Heart right ventricle (tissue), 16 donors: Measurements from ENCODE around the gene MORN3. TPM values are rescaled to one million over a fixed set of nuclear protein-coding genes. Genes with fewer than 3 reads are reported as not detected.

ENCODE experiments used
- ATAC-seq, 8 donors: fragments of 200-7000 bp; cut with Tn5 transposase; one replicate each; pipeline ENCODE4 v1.9.1; 2020; ENCODE audit warnings: mild to moderate bottlenecking in 8 of 8, moderate library complexity in 8 of 8, moderate number of reproducible peaks in 1 of 8
- DNase-seq, 2 donors: peaks; one replicate each; pipeline ENCODE4 v3.0.0-alpha.2; 2020
- H3K27ac ChIP-seq, 10 donors: fragments of 200-600 bp; sonication (generic) in 2 of 10; one replicate each; pipeline versions ENCODE4 v1.5.0 to v1.8.0; 2020 to 2022; ENCODE audit warnings: mild to moderate bottlenecking in 3 of 10
- H3K27me3 ChIP-seq, 7 donors: fragments of 200-600 bp; one replicate each; pipeline ENCODE4 v1.8.0; 2021 to 2022; ENCODE audit warnings: mild to moderate bottlenecking in 2 of 7
- H3K36me3 ChIP-seq, 9 donors: fragments of 200-600 bp; sonication (generic) in 1 of 9; one replicate each; pipeline versions ENCODE4 v1.5.0 to v1.8.0; 2020 to 2022; ENCODE audit warnings: mild to moderate bottlenecking in 2 of 9
- H3K4me1 ChIP-seq, 9 donors: fragments of 200-600 bp; sonication (generic) in 1 of 9; one replicate each; pipeline versions ENCODE4 v1.5.0 to v1.8.0; 2020 to 2022; ENCODE audit warnings: mild to moderate bottlenecking in 4 of 9
- H3K4me3 ChIP-seq, 10 donors: fragments of 200-600 bp; sonication (generic) in 2 of 10; one replicate each; pipeline versions ENCODE4 v1.5.0 to v1.8.0; 2020 to 2022; ENCODE audit warnings: mild to moderate bottlenecking in 7 of 10, moderate library complexity in 2 of 10
- H3K9me3 ChIP-seq, 11 donors: fragments of 200-600 bp in 10 of 11; sonication (generic) in 2 of 11; one replicate each; pipeline versions ENCODE4 v1.5.0 to v1.8.0; 2013 to 2022; ENCODE audit warnings: mild to moderate bottlenecking in 2 of 11, control low read depth in 1 of 11, moderate library complexity in 1 of 11
- WGBS, 2 donors: extraction: QIAGEN DNeasy Blood & Tissue Kit; methylation state at CpG; one replicate each; pipeline ENCODE4 v1.1.7; 2013; ENCODE audit warnings: inconsistent platforms in 1 of 2; 5-methylcytosine and 5-hydroxymethylcytosine counted together
- intact Hi-C, 10 donors: fragments of 100-400 bp; cut with DNase I; formaldehyde crosslinking; loops; one replicate each; pipeline versions ENCODE4 v1.11.1 to v1.14.2; 2022
- polyA plus RNA-seq, 2 donors: library from polyadenylated mRNA; stranded (reverse); fragments of 200-250 nt; gene quantifications; one replicate each; pipeline ENCODE4 v1.2.3, GENCODE V29; 2013
- total RNA-seq, 10 donors: library from RNA; stranded (reverse); fragmentation: NEBNext Ultra II Directional in 3 of 10; extraction: Animal tissue kit (Norgen Biotek cat#: 25700) in 3 of 10; gene quantifications; one replicate each; pipeline versions ENCODE4 v1.2.1 to v1.2.4, GENCODE V29; 2021 to 2023
- TF ChIP-seq, protein P1 (sequence below), 9 donors: fragments of 200-600 bp; sonication (generic) in 2 of 9; IDR thresholded peaks; one replicate each; pipeline versions ENCODE4 v1.5.0 to v1.8.0; 2021 to 2022; ENCODE audit warnings: antibody characterized with exemption in 9 of 9, mild to moderate bottlenecking in 5 of 9, moderate library complexity in 1 of 9
- donor health status: Arrhythmogenic right ventricular cardiomyopathy.
- donor health status: ischemic (EF 13 %, LVEDD 7.1; RV severe dilation, severe dysfunction).
- donor health status: healthy with polysubstance abuse.
- donor health status: DM: no; HTN: yes; CAD: no.
- donor health status: DM: no; HTN: no; CAD: no.
- donor health status: ischemic (EF 25% LVEDD 6.9; RV normal size, moderate dysfunction).
- donor health status: ischemic (EF 25% LVEDD 5.7; RV mildly dilated, moderate dysfunction).
- donor health status: healthy.
- donor health status: DM: yes; HTN: yes; CAD: no.
- donor health status: Ischemic cardiomyopathy.
- donor health status: ischemic (EF 35%, LVEDD 5.7; RV mildly dilated, moderate dysfunction).
- donor health status: nonischemic (EF 11% LVEDD 7.7; RV severe dilation, severe dysfunction).
- donor health status: DM: yes; HTN: yes; CAD: no.
- donor health status: PGD.
- donor health status: ischemic (EF 29% LVEDD 5.4; RV normal size, mild dysfunction).
- donor health status: nonischemic (EF 23%, LVEDD 6.1; RV moderate dilation, normal function).

Gene MORN3
- total and polyA plus RNA-seq, 12 donors: 0.15 to 0.28 (median 0.18) TPM; not detected in 5

DNA sequence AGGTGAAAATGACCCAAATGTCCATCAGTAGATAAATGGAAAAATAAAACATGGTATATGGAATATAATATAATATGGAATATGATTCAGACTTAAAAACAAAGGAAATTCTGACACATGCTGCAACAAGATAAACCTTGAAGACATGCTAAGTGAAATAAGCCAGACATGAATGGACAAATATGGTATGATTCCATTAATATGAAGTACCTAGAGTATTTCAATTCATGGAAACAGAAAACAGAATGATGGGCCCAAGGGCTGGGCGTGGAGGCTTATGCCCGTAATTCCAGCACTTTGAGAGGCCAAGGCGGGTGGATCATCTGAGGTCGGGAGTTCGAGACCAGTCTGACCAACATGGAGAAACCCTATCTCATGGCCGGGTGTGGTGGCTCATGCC is 65.9 kb downstream of the MORN3 start:
- ATAC-seq (no peak), DNase-seq (no peak)
- Histone ChIP-seq H3K9me3 (no peaks in the 10 kb centered on the region), H3K27ac (no peak overlapping the region), H3K4me3 (no peak overlapping the region), H3K4me1 (no peaks in the 10 kb centered on the region), H3K27me3 (no peaks in the 10 kb centered on the region), H3K36me3 (no peaks in the 10 kb centered on the region)
- TF ChIP-seq, protein P1, sequence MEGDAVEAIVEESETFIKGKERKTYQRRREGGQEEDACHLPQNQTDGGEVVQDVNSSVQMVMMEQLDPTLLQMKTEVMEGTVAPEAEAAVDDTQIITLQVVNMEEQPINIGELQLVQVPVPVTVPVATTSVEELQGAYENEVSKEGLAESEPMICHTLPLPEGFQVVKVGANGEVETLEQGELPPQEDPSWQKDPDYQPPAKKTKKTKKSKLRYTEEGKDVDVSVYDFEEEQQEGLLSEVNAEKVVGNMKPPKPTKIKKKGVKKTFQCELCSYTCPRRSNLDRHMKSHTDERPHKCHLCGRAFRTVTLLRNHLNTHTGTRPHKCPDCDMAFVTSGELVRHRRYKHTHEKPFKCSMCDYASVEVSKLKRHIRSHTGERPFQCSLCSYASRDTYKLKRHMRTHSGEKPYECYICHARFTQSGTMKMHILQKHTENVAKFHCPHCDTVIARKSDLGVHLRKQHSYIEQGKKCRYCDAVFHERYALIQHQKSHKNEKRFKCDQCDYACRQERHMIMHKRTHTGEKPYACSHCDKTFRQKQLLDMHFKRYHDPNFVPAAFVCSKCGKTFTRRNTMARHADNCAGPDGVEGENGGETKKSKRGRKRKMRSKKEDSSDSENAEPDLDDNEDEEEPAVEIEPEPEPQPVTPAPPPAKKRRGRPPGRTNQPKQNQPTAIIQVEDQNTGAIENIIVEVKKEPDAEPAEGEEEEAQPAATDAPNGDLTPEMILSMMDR (IDR thresholded peaks at IDR 0.05): no peak
- WGBS, 2 donors: 88 to 94% methylated on average over 6 of the region's 6 CpGs
- intact Hi-C loops: no loop called here

- 94 to 95% methylated on average over 6 of the region's 6 CpGs for WGBS, 2 donors
- no peaks in the 10 kb centered on the region for H3K36me3 ChIP-seq
These were observed 66.7 kb downstream of the MORN3 start for GRCh38 chr12:121602766-121603165.

GRCh38 chr12:121600702-121601336 is 68.6 kb downstream of the MORN3 start:
- no peak overlapping the region for H3K27ac ChIP-seq
- intact Hi-C loops: no loop called here
- DNase-seq (no peak), ATAC-seq (no peak)
- H3K27me3 ChIP-seq: no peaks in the 10 kb centered on the region
- WGBS, 2 donors: 91 to 92% methylated on average over 6 of the region's 6 CpGs
- H3K4me3 ChIP-seq: no peak overlapping the region
- H3K36me3 ChIP-seq: no peaks in the 10 kb centered on the region
- no peaks in the 10 kb centered on the region for H3K4me1 ChIP-seq
- TF ChIP-seq, protein P1 (IDR thresholded peaks at IDR 0.05): no peak
- H3K9me3 ChIP-seq: no peaks in the 10 kb centered on the region

More at GRCh38 chr12:121602766-121603165, 66.7 kb downstream of the MORN3 start:
- H3K4me1 ChIP-seq: no peaks in the 10 kb centered on the region
- H3K27me3 ChIP-seq: no peaks in the 10 kb centered on the region
- intact Hi-C loops: no loop called here
- TF ChIP-seq, protein P1 (IDR thresholded peaks at IDR 0.05): no peak
- no peak overlapping the region for H3K27ac ChIP-seq
- ATAC-seq (no peak), DNase-seq (no peak)
- no peak overlapping the region for H3K4me3 ChIP-seq
- H3K9me3 ChIP-seq: no peaks in the 10 kb centered on the region

Other genes starting within 250 kb of the MORN3 start
- 10 to 100 TPM in 9 of 10 donors, 1 to 10 TPM in 1; 10.0 to 18.4 (median 14.6) TPM for gene KDM2B, start 88.6 kb downstream of the MORN3 start, total RNA-seq
- 1 to 10 TPM; 4.8 to 9.7 TPM for gene KDM2B, start 88.6 kb downstream of the MORN3 start, polyA plus RNA-seq
- 10 to 100 TPM in 3 of 10 donors, 1 to 10 TPM in 7; 6.0 to 14.1 (median 8.8) TPM for gene ORAI1, start 43.1 kb downstream of the MORN3 start, total RNA-seq
- 10 to 100 TPM in 1 of 2 donors, 1 to 10 TPM in 1; 1.8 to 18.1 TPM for gene ORAI1, start 43.1 kb downstream of the MORN3 start, polyA plus RNA-seq
- 10 to 100 TPM in 2 of 10 donors, 1 to 10 TPM in 8; 5.3 to 12.3 (median 7.3) TPM for gene TMEM120B, start 43.1 kb upstream of the MORN3 start, total RNA-seq
- 10 to 100 TPM in 1 of 2 donors, 1 to 10 TPM in 1; 7.7 to 12.7 TPM for gene TMEM120B, start 43.1 kb upstream of the MORN3 start, polyA plus RNA-seq
- gene RHOF, start 124.0 kb upstream of the MORN3 start, total RNA-seq: 10 to 100 TPM; 19.8 to 45.6 (median 27.2) TPM
- gene RHOF, start 124.0 kb upstream of the MORN3 start, polyA plus RNA-seq: 10 to 100 TPM; 16.5 to 16.6 TPM
- gene SETD1B, start 134.4 kb upstream of the MORN3 start, total RNA-seq: 10 to 100 TPM; 10.3 to 14.8 (median 11.2) TPM
- 10 to 100 TPM in 1 of 2 donors, 1 to 10 TPM in 1; 2.8 to 11.9 TPM for gene SETD1B, start 134.4 kb upstream of the MORN3 start, polyA plus RNA-seq
- 1 to 10 TPM in 6 of 10 donors, under 1 TPM in 4; 0.24 to 3.4 (median 1.2) TPM for gene HPD, start 189.2 kb upstream of the MORN3 start, total RNA-seq
- gene HPD, start 189.2 kb upstream of the MORN3 start, polyA plus RNA-seq: 1 to 10 TPM; 1.0 to 1.3 TPM
- 10 to 100 TPM; 29.3 to 39.9 (median 34.4) TPM for gene PSMD9, start 219.1 kb upstream of the MORN3 start, total RNA-seq
- gene PSMD9, start 219.1 kb upstream of the MORN3 start, polyA plus RNA-seq: 100 to 1,000 TPM in 1 of 2 donors, 10 to 100 TPM in 1; 13.6 to 117 TPM
- gene CFAP251, start 248.9 kb upstream of the MORN3 start, total RNA-seq: 1 to 10 TPM in 7 of 10 donors, under 1 TPM in 3; 0.52 to 4.6 (median 1.9) TPM
- 1 to 10 TPM in 1 of 2 donors, under 1 TPM in 1; 0.66 to 1.0 TPM for gene CFAP251, start 248.9 kb upstream of the MORN3 start, polyA plus RNA-seq